Body of pancreas (tissue), 4 donors: Measurements from ENCODE around the gene TPP1. TPM values are rescaled to one million over a fixed set of nuclear protein-coding genes. Genes with fewer than 3 reads are reported as not detected.

Experiments
- ATAC-seq: fragments of 150-250 bp; one replicate; pipeline ENCODE4 v1.9.1; 2016
- DNase-seq, 4 donors: peaks; one replicate each; pipeline ENCODE4 v3.0.0-alpha.2; 2019
- H3K27ac ChIP-seq, 4 donors: fragments of 200-600 bp; sonication (generic); 1 replicate in 3 of 4; 2 replicates in 1 of 4; pipeline versions ENCODE4 v1.5.1 to v1.6.1; 2016 to 2019; ENCODE audit warnings: mild to moderate bottlenecking in 1 of 4, mixed read lengths in 1 of 4, moderate library complexity in 1 of 4
- H3K27me3 ChIP-seq, 2 donors: fragments of 200-600 bp; sonication (generic); one replicate each; pipeline ENCODE4 v1.6.0; 2016; ENCODE audit warnings: mild to moderate bottlenecking in 1 of 2
- H3K36me3 ChIP-seq, 2 donors: fragments of 200-600 bp; sonication (generic); replicated peaks in 1 of 2; 2 replicates each; pipeline ENCODE4 v1.5.1; 2016; ENCODE audit warnings: low read depth in 2 of 2; ENCODE audit not compliant: insufficient read depth in 1 of 2
- H3K4me1 ChIP-seq: fragments of 200-600 bp; sonication (generic); one replicate; pipeline ENCODE4 v1.6.0; 2016
- H3K4me3 ChIP-seq, 2 donors: fragments of 200-600 bp; sonication (generic); 1 replicate in 1 of 2; 2 replicates in 1 of 2; pipeline ENCODE4 v1.5.1; 2016 to 2019
- H3K9me3 ChIP-seq, 3 donors: fragments of 200-600 bp; sonication (generic); 1 replicate in 2 of 3; 2 replicates in 1 of 3; pipeline ENCODE4 v1.5.1; 2016
- CTCF ChIP-seq, 7 experiments: fragments of 450-650 bp in 4 of 7; fragments of 200-600 bp in 3 of 7; sonication (generic) in 3 of 7; IDR thresholded peaks; one replicate each; pipeline ENCODE4 v1.5.1; 2016 to 2019; ENCODE audit warnings: antibody characterized with exemption in 7 of 7
- POLR2A ChIP-seq, 3 donors: fragments of 450-650 bp; IDR thresholded peaks; one replicate each; pipeline ENCODE4 v1.6.1; 2016; ENCODE audit warnings: antibody characterized with exemption in 3 of 3, mild to moderate bottlenecking in 2 of 3
- WGBS, 2 donors: methylation state at CpG; one replicate each; pipeline ENCODE4 v1.1.5; 2017; 5-methylcytosine and 5-hydroxymethylcytosine counted together
- intact Hi-C: fragments of 100-400 bp; cut with DNase I; formaldehyde crosslinking; loops from one replicate; pipeline ENCODE4 v1.15.1; 2023
- total RNA-seq, 2 donors: library from RNA; depleted of rRNA; stranded (reverse); fragments of >200 nt; gene quantifications; one replicate each; pipeline ENCODE4 v1.1.0, GENCODE V29; 2016

The TPP1 gene
- total RNA-seq, 2 donors from 2014 or later: 20.8 TPM

- H3K27ac ChIP-seq: peak overlapping the region in 3 of 4 donors; percentile 3 to 97 (median 96)
- intact Hi-C loops: loop anchor here (10.0 kb wide), 1 partner anchor 124 kb away; the partner anchor contains the start of genes ARFIP2 and TIMM10B
- no peaks in the 10 kb centered on the region for H3K27me3 ChIP-seq
- H3K36me3 ChIP-seq: peaks cover 0 to 20% of the 10 kb centered on the region in 2 donors
- no peak overlapping the region for H3K4me3 ChIP-seq
- 85 to 90% methylated on average over 14 of the region's 14 CpGs for WGBS, 2 donors
- H3K9me3 ChIP-seq: no peaks in the 10 kb centered on the region
- peaks cover 55% of the 10 kb centered on the region for H3K4me1 ChIP-seq
- DNase-seq (no peak), ATAC-seq (no peak)
- TF ChIP-seq POLR2A (IDR thresholded peaks at IDR 0.05): no peak
- TF ChIP-seq CTCF (IDR thresholded peaks at IDR 0.05): no peak
Observed at GRCh38 chr11:6608726-6609501, 10.3 kb downstream of the TPP1 start.

- no peak for DNase-seq
- Histone ChIP-seq H3K4me3 (no peak overlapping the region), H3K27me3 (no peaks in the 10 kb centered on the region), H3K27ac (peak overlapping the region in 3 of 4 donors; percentile 90 to 97 (median 96)), H3K36me3 (peaks cover 0 to 20% of the 10 kb centered on the region in 2 donors), H3K4me1 (peaks cover 47% of the 10 kb centered on the region), H3K9me3 (no peaks in the 10 kb centered on the region)
- TF ChIP-seq CTCF (IDR thresholded peaks at IDR 0.05) (no peak), POLR2A (IDR thresholded peaks at IDR 0.05) (no peak)
- intact Hi-C loops: loop anchor here (10.0 kb wide), 1 partner anchor 123 kb away; the partner anchor contains the start of genes ARFIP2 and TIMM10B
- WGBS, 2 donors: 80 to 84% methylated on average over 9 of the region's 9 CpGs
- ATAC-seq: no peak
Observed at GRCh38 chr11:6608011-6608410, 11.2 kb downstream of the TPP1 start.

GRCh38 chr11:6607190-6607795, 11.9 kb downstream of the TPP1 start:
- DNase-seq: no peak
- peaks cover 51% of the 10 kb centered on the region for H3K4me1 ChIP-seq
- intact Hi-C loops: loop anchor here (10.0 kb wide), 1 partner anchor 122 kb away; the partner anchor contains the start of genes ARFIP2 and TIMM10B

DNA sequence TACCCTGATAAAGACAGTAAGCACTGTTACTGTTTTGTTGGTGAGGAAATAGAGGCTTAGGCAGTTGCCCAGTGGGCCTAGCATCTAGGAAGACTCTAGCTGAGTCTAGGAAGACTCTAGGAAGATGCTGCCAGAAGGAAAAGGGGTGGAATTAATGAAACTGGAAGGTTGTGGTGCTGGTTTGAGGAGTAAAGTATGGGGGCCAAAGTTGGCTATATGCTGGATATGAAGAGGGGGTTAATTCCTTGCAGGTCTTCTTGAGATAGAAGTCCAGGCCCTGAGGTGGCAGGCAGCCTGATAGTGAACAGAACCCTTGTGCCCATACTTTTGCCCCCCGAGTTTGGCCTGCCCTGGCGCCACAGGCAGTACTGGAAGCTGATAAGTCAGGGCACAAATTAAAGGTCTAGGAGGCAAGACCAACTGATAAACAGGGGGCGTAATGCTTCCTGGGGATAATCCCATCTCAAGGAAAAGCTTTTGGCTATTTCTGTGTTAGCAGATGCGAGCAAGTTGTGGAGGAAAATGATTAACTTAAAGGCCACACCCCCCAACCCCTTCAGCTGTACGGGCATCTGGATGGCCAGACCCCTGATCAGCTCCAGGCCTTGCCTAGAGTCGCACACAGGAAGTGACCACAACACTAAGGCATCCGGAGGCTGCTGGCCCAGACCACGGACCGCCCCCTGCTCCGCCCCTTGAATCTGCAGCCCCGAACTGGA, 12.6 kb downstream of the TPP1 start:
- intact Hi-C loops: loop anchor here (10.0 kb wide), 1 partner anchor 122 kb away; the partner anchor contains the start of genes ARFIP2 and TIMM10B
- Histone ChIP-seq H3K4me1 (peaks cover 58% of the 10 kb centered on the region), H3K9me3 (no peaks in the 10 kb centered on the region), H3K4me3 (no peak overlapping the region), H3K36me3 (peaks cover 0 to 20% of the 10 kb centered on the region in 2 donors), H3K27me3 (no peaks in the 10 kb centered on the region), H3K27ac (peak overlapping the region; percentile 90 to 97 (median 96))
- ATAC-seq (peak; percentile 80), DNase-seq (peak; percentile 91 to 96 (median 96))
- 6 to 9% methylated on average over 11 of the region's 11 CpGs for WGBS, 2 donors
- TF ChIP-seq CTCF (IDR thresholded peaks at IDR 0.05) (peak in 1 of 7 experiments; percentile 9), POLR2A (IDR thresholded peaks at IDR 0.05) (peak; percentile 50 to 75 (median 74))

More at GRCh38 chr11:6607190-6607795, 11.9 kb downstream of the TPP1 start:
- no peaks in the 10 kb centered on the region for H3K27me3 ChIP-seq
- no peak for ATAC-seq
- H3K4me3 ChIP-seq: no peak overlapping the region
- no peak for TF ChIP-seq CTCF (IDR thresholded peaks at IDR 0.05)
- no peak for TF ChIP-seq POLR2A (IDR thresholded peaks at IDR 0.05)
- peaks cover 0 to 20% of the 10 kb centered on the region in 2 donors for H3K36me3 ChIP-seq
- H3K9me3 ChIP-seq: no peaks in the 10 kb centered on the region
- H3K27ac ChIP-seq: peak overlapping the region; percentile 59 to 97 (median 93)
